Measurements from ENCODE around the gene PSME2. TPM values are rescaled to one million over a fixed set of nuclear protein-coding genes. Genes with fewer than 3 reads are reported as not detected.

The PSME2 gene
- total and polyA plus RNA-seq, 2 of the 13 experiments (the other 11 are each of a cell fraction or from before 2014, with no cell fraction given) = 332 to 716 TPM

DNA sequence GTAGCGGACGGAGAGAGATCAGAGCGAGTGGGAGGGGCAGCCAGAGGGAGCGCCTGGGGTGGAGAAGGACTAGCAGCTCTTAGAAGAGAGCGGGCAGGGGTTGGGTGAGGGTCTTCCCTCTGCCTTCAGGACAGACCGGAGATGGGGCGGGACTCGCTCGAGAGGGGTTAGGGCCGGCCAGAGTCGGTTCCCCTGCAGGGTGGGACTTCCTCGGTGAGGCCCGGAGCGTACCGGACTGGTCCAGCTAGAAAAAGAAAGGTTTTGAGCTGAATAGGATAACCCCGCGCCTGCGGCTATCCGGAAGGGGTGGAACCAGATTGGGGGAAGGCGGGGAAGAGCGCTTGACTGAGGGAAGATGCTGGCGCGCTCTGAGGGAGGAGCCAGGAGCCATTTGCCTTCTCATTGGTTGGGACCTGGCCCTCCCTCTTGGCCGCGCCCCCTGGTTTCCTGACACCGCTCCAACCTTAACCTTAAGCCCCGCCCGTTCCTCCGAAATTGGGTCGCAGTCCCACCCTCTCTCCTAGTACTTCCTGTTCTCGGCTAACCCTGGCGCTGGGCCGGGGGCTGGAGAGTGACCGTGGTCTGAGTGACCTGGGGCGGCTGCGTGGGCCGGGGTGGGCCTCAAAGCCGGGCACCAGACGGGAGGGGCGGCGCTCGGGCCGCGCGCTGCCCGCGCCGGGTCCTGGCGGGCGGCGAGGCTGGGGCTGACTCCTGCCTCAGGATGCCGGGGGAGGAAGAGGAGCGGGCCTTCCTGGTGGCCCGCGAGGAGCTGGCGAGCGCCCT is 759 bp upstream of the PSME2 start, which contains the start of gene RNF31 (continued):
- TF ChIP-seq HIVEP1 (CRISPR knock-in tag; IDR thresholded peaks at IDR 0.05) (peak; percentile 58), SIN3A (IDR thresholded peaks at IDR 0.05; ENCODE audit: borderline replicate concordance, low read depth, low read length) (peak; percentile 88; the same call in 1 of the 2 replicates), RFX3 (CRISPR knock-in tag; IDR thresholded peaks at IDR 0.05) (peak; percentile 30; the same call in 1 of the 2 replicates), NFKB2 (CRISPR knock-in tag; IDR thresholded peaks at IDR 0.05; ENCODE audit: borderline replicate concordance) (no peak; the same call in none of the 2 replicates), RFXAP (CRISPR knock-in tag; IDR thresholded peaks at IDR 0.05; ENCODE audit: borderline replicate concordance) (peak; percentile 55; the same call in 1 of the 2 replicates), TOPORS (CRISPR knock-in tag; IDR thresholded peaks at IDR 0.05) (peak; percentile 87; the same call in 1 of the 2 replicates), HNRNPH1 (optimal IDR thresholded peaks at IDR 0.05; ENCODE audit: low read depth, low read length) (peak; percentile 86), ZNF350 (CRISPR knock-in tag; IDR thresholded peaks at IDR 0.05; ENCODE audit: borderline replicate concordance, low read depth) (peak; percentile 75; the same call in 1 of the 2 replicates), ARNT2 (CRISPR knock-in tag; IDR thresholded peaks at IDR 0.05; ENCODE audit: low read depth) (peak; percentile 31; the same call in 1 of the 2 replicates), ZNF12 (CRISPR knock-in tag; IDR thresholded peaks at IDR 0.05) (no peak), ARNT (IDR thresholded peaks at IDR 0.05) (no peak), TCF7 (IDR thresholded peaks at IDR 0.05; ENCODE audit: low read depth) (no peak), SIX4 (CRISPR knock-in tag; IDR thresholded peaks at IDR 0.05) (peak; percentile 51), IRF2 (CRISPR knock-in tag; IDR thresholded peaks at IDR 0.05) (0 out of 2 replicates have a peak, but pooled peaks have one; percentile 71), TCF7L2 (IDR thresholded peaks at IDR 0.05; ENCODE audit: low read depth, low read length) (no peak), SMAD3 (CRISPR knock-in tag; IDR thresholded peaks at IDR 0.05) (peak; percentile 29; the same call in 1 of the 2 replicates), SP1 (IDR thresholded peaks at IDR 0.05) (no peak), SP1 (CRISPR knock-in tag; IDR thresholded peaks at IDR 0.05) (peak; percentile 93), ELF1 (CRISPR knock-in tag; IDR thresholded peaks at IDR 0.05) (peak; percentile 90), RFXANK (CRISPR knock-in tag; IDR thresholded peaks at IDR 0.05) (no peak), KLF15 (CRISPR knock-in tag; IDR thresholded peaks at IDR 0.05; ENCODE audit: borderline replicate concordance) (no peak; the same call in 1 of the 2 replicates), THAP11 (CRISPR knock-in tag; IDR thresholded peaks at IDR 0.05) (peak; percentile 89), ZNF468 (CRISPR knock-in tag; IDR thresholded peaks at IDR 0.05) (peak; percentile 85; the same call in 1 of the 2 replicates), ZNF607 (CRISPR knock-in tag; IDR thresholded peaks at IDR 0.05; ENCODE audit: borderline replicate concordance) (no peak)
- TF ChIP-seq, protein P1, sequence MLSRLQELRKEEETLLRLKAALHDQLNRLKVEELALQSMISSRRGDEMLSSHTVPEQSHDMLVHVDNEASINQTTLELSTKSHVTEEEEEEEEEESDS (CRISPR knock-in tag; IDR thresholded peaks at IDR 0.05; ENCODE audit: borderline replicate concordance) = 0 out of 2 replicates have a peak, but pooled peaks have one; percentile 91
- TF ChIP-seq, protein P2, sequence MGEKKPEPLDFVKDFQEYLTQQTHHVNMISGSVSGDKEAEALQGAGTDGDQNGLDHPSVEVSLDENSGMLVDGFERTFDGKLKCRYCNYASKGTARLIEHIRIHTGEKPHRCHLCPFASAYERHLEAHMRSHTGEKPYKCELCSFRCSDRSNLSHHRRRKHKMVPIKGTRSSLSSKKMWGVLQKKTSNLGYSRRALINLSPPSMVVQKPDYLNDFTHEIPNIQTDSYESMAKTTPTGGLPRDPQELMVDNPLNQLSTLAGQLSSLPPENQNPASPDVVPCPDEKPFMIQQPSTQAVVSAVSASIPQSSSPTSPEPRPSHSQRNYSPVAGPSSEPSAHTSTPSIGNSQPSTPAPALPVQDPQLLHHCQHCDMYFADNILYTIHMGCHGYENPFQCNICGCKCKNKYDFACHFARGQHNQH (CRISPR knock-in tag; IDR thresholded peaks at IDR 0.05) = peak; percentile 32; the same call in 1 of the 2 replicates
- TF ChIP-seq, protein P3, sequence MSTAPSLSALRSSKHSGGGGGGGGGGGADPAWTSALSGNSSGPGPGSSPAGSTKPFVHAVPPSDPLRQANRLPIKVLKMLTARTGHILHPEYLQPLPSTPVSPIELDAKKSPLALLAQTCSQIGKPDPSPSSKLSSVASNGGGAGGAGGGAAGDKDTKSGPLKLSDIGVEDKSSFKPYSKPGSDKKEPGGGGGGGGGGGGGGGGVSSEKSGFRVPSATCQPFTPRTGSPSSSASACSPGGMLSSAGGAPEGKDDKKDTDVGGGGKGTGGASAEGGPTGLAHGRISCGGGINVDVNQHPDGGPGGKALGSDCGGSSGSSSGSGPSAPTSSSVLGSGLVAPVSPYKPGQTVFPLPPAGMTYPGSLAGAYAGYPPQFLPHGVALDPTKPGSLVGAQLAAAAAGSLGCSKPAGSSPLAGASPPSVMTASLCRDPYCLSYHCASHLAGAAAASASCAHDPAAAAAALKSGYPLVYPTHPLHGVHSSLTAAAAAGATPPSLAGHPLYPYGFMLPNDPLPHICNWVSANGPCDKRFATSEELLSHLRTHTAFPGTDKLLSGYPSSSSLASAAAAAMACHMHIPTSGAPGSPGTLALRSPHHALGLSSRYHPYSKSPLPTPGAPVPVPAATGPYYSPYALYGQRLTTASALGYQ (CRISPR knock-in tag; IDR thresholded peaks at IDR 0.05) = no peak; the same call in 1 of the 2 replicates
- TF ChIP-seq, protein P4, sequence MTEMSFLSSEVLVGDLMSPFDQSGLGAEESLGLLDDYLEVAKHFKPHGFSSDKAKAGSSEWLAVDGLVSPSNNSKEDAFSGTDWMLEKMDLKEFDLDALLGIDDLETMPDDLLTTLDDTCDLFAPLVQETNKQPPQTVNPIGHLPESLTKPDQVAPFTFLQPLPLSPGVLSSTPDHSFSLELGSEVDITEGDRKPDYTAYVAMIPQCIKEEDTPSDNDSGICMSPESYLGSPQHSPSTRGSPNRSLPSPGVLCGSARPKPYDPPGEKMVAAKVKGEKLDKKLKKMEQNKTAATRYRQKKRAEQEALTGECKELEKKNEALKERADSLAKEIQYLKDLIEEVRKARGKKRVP (CRISPR knock-in tag; IDR thresholded peaks at IDR 0.05) = no peak
